Heart left ventricle (tissue), 16 donors: ENCODE data around the gene ZYX. TPM values are rescaled to one million over a fixed set of nuclear protein-coding genes. Genes with fewer than 3 reads are reported as not detected.

ENCODE experiments used
- ATAC-seq, 4 donors: fragments of 200-7000 bp; cut with Tn5 transposase; one replicate each; pipeline ENCODE4 v1.9.1; 2020 to 2022; ENCODE audit warnings: moderate library complexity in 4 of 4, mild to moderate bottlenecking in 3 of 4, moderate number of reproducible peaks in 1 of 4
- DNase-seq, 5 donors: peaks; one replicate each; pipeline ENCODE4 v3.0.0-alpha.2; 2020
- H3K27ac ChIP-seq, 12 donors: fragments of 200-600 bp; sonication (generic) in 4 of 12; one replicate each; pipeline versions ENCODE4 v1.5.0 to v1.8.0; 2016 to 2022; ENCODE audit warnings: mild to moderate bottlenecking in 2 of 12
- H3K27me3 ChIP-seq, 9 donors: fragments of 200-600 bp; sonication (generic) in 2 of 9; one replicate each; pipeline versions ENCODE4 v1.5.1 to v1.8.0; 2016 to 2022; ENCODE audit warnings: mild to moderate bottlenecking in 3 of 9
- H3K36me3 ChIP-seq, 9 donors: fragments of 200-600 bp; sonication (generic) in 2 of 9; one replicate each; pipeline versions ENCODE4 v1.5.0 to v1.8.0; 2018 to 2022; ENCODE audit warnings: mild to moderate bottlenecking in 2 of 9
- H3K4me1 ChIP-seq, 12 donors: fragments of 200-600 bp; sonication (generic) in 4 of 12; one replicate each; pipeline versions ENCODE4 v1.5.0 to v1.8.0; 2016 to 2022; ENCODE audit warnings: mild to moderate bottlenecking in 3 of 12
- H3K4me3 ChIP-seq, 12 donors: fragments of 200-600 bp; sonication (generic) in 4 of 12; one replicate each; pipeline versions ENCODE4 v1.5.0 to v1.8.0; 2017 to 2022; ENCODE audit warnings: mild to moderate bottlenecking in 9 of 12, moderate library complexity in 4 of 12
- H3K9me3 ChIP-seq, 12 donors: fragments of 200-600 bp; sonication (generic) in 4 of 12; one replicate each; pipeline versions ENCODE4 v1.5.0 to v1.8.0; 2016 to 2022; ENCODE audit warnings: mild to moderate bottlenecking in 1 of 12
- POLR2A ChIP-seq, 2 donors: fragments of 450-650 bp; IDR thresholded peaks; one replicate each; pipeline ENCODE4 v1.6.1; 2017; ENCODE audit warnings: antibody characterized with exemption in 2 of 2, mild to moderate bottlenecking in 2 of 2, moderate library complexity in 2 of 2
- WGBS, 4 donors: extraction: QIAGEN DNeasy Blood & Tissue Kit in 2 of 4; methylation state at CpG; one replicate each; pipeline versions ENCODE4 v1.1.5 to v1.1.7; 2013 to 2018; 5-methylcytosine and 5-hydroxymethylcytosine counted together
- intact Hi-C, 10 donors: fragments of 100-400 bp; cut with DNase I; formaldehyde crosslinking; loops; one replicate each; pipeline versions ENCODE4 v1.11.1 to v1.14.2; 2022
- polyA plus RNA-seq, 2 donors: library from polyadenylated mRNA; stranded (reverse); fragments of 200-250 nt; gene quantifications; one replicate each; pipeline ENCODE4 v1.2.3, GENCODE V29; 2013
- total RNA-seq, 9 donors: library from RNA; depleted of rRNA in 2 of 9; stranded (reverse); fragments of >200 nt in 2 of 9; fragmentation: NEBNext Ultra II Directional in 3 of 9; extraction: Animal tissue kit (Norgen Biotek cat#: 25700) in 3 of 9; gene quantifications; one replicate each; pipeline versions ENCODE4 v1.1.0 to v1.2.4, GENCODE V29; 2016 to 2023
- TF ChIP-seq, protein P1 (sequence below), 12 donors: fragments of 200-600 bp; sonication (generic) in 4 of 12; IDR thresholded peaks; one replicate each; pipeline versions ENCODE4 v1.5.0 to v1.8.0; 2018 to 2022; ENCODE audit warnings: antibody characterized with exemption in 12 of 12, mild to moderate bottlenecking in 5 of 12
- donor health status: ischemic (EF 13 %, LVEDD 7.1; RV severe dilation, severe dysfunction).
- donor health status: healthy with polysubstance abuse.
- donor health status: DM: no; HTN: yes; CAD: no.
- donor health status: DM: no; HTN: no; CAD: no.
- donor health status: ischemic (EF 25% LVEDD 6.9; RV normal size, moderate dysfunction).
- donor health status: ischemic (EF 25% LVEDD 5.7; RV mildly dilated, moderate dysfunction).
- donor health status: healthy.
- donor health status: DM: yes; HTN: yes; CAD: no.
- donor health status: ischemic (EF 35%, LVEDD 5.7; RV mildly dilated, moderate dysfunction).
- donor health status: nonischemic (EF 11% LVEDD 7.7; RV severe dilation, severe dysfunction).
- donor health status: DM: yes; HTN: yes; CAD: no.
- donor health status: PGD.
- donor health status: ischemic (EF 29% LVEDD 5.4; RV normal size, mild dysfunction).
- donor health status: nonischemic (EF 23%, LVEDD 6.1; RV moderate dilation, normal function).

The ZYX gene
- total and polyA plus RNA-seq, 11 donors, result 55.9 to 217 (median 79.4) TPM

DNA sequence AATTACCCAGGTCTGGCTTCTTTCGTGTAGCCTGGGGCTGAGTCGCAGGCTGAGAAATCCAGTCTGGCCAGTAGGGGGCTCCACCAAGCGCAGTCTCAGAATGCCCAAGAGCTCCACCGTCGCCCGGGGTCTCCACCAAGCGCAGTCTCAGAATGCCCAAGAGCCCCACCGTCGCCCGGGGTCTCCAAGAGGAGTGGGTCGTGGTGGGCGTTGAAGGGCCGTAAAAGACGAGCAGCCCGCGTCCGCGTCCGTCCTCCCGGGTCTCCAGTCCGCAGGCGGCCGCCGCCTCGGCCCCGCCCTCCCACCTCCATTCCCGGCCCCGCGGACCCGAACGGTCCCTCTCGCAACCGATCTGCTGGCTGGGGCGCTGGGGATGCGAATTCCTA lies 892 bp upstream of the ZYX start:
- H3K27me3 ChIP-seq, result no peaks in the 10 kb centered on the region
- peak; percentile 86 to 91 (median 89) for DNase-seq
- H3K9me3 ChIP-seq, result no peaks in the 10 kb centered on the region
- TF ChIP-seq, protein P1, sequence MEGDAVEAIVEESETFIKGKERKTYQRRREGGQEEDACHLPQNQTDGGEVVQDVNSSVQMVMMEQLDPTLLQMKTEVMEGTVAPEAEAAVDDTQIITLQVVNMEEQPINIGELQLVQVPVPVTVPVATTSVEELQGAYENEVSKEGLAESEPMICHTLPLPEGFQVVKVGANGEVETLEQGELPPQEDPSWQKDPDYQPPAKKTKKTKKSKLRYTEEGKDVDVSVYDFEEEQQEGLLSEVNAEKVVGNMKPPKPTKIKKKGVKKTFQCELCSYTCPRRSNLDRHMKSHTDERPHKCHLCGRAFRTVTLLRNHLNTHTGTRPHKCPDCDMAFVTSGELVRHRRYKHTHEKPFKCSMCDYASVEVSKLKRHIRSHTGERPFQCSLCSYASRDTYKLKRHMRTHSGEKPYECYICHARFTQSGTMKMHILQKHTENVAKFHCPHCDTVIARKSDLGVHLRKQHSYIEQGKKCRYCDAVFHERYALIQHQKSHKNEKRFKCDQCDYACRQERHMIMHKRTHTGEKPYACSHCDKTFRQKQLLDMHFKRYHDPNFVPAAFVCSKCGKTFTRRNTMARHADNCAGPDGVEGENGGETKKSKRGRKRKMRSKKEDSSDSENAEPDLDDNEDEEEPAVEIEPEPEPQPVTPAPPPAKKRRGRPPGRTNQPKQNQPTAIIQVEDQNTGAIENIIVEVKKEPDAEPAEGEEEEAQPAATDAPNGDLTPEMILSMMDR (IDR thresholded peaks at IDR 0.05), result peak; percentile 83 to 97 (median 90)
- no peak for TF ChIP-seq POLR2A (IDR thresholded peaks at IDR 0.05)
- intact Hi-C loops, result loop anchor here in 8 of 10 donors (1.0 to 10.0 kb wide), 9 partner anchors 29 to 525 kb away; partner anchors contain the start of genes CASP2 (in 4 of the 8), TMEM139 (in 2 of the 8), EPHA1 (in 1 of the 8) and TCAF1 (in 1 of the 8)
- peaks cover 0 to 17% (median 2%) of the 10 kb centered on the region in 9 donors for H3K36me3 ChIP-seq
- peaks cover 5 to 79% (median 43%) of the 10 kb centered on the region in 12 donors for H3K4me1 ChIP-seq
- peak overlapping the region; percentile 62 to 96 (median 86) for H3K4me3 ChIP-seq
- peak overlapping the region; percentile 97 to 100 (median 99) for H3K27ac ChIP-seq
- ATAC-seq, result peak; percentile 62 to 71 (median 66)
- 0 to 1% (median 0%) methylated on average over 35 of the region's 35 CpGs for WGBS, 4 donors

DNA sequence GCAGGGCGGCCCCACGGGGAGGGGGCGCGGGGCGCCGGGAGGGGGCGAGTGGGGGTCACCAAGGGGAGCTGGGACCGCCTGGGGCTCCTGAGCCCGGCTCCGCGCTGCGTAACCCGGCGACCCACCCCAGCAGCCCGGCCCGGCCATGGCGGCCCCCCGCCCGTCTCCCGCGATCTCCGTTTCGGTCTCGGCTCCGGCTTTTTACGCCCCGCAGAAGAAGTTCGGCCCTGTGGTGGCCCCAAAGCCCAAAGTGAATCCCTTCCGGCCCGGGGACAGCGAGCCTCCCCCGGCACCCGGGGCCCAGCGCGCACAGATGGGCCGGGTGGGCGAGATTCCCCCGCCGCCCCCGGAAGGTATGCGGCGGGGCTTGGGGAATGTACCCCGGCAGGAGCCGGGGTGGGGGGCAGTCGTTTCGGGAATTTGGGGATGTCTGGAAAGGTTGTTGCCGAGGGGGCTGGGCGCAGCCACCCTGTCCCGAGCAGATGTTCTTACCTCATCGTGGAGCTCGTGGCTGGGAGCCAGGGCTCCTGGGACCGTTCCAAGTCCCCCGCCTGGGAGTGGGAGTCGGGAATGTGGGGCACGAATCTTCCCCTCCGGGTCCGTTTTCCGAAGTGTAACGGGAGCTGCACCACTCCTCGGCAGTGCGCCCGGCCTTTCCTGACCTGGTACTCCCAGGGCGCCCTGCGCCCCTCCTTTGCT lies 431 bp downstream of the ZYX start:
- no peaks in the 10 kb centered on the region for H3K9me3 ChIP-seq
- H3K36me3 ChIP-seq, result peaks cover 0 to 21% (median 2%) of the 10 kb centered on the region in 9 donors
- ATAC-seq, result peak in 2 of 4 donors; percentile 2 to 8
- peak overlapping the region; percentile 97 to 100 (median 99) for H3K27ac ChIP-seq
- DNase-seq, result peak; percentile 79 to 91 (median 83)
- peak overlapping the region; percentile 62 to 96 (median 86) for H3K4me3 ChIP-seq
- 0 to 1% (median 1%) methylated on average over 19 to 64 of the region's 64 CpGs for WGBS, 4 donors
- peaks cover 7 to 79% (median 55%) of the 10 kb centered on the region in 12 donors for H3K4me1 ChIP-seq
- no peaks in the 10 kb centered on the region for H3K27me3 ChIP-seq
- TF ChIP-seq, protein P1 (IDR thresholded peaks at IDR 0.05), result no peak
- TF ChIP-seq POLR2A (IDR thresholded peaks at IDR 0.05), result no peak
- intact Hi-C loops, result loop anchor here in 8 of 10 donors (2.0 to 10.0 kb wide), 8 partner anchors 27 to 523 kb away; partner anchors contain the start of genes CASP2 (in 4 of the 8), TMEM139 (in 2 of the 8), EPHA1 (in 1 of the 8) and TCAF1 (in 1 of the 8)

DNA sequence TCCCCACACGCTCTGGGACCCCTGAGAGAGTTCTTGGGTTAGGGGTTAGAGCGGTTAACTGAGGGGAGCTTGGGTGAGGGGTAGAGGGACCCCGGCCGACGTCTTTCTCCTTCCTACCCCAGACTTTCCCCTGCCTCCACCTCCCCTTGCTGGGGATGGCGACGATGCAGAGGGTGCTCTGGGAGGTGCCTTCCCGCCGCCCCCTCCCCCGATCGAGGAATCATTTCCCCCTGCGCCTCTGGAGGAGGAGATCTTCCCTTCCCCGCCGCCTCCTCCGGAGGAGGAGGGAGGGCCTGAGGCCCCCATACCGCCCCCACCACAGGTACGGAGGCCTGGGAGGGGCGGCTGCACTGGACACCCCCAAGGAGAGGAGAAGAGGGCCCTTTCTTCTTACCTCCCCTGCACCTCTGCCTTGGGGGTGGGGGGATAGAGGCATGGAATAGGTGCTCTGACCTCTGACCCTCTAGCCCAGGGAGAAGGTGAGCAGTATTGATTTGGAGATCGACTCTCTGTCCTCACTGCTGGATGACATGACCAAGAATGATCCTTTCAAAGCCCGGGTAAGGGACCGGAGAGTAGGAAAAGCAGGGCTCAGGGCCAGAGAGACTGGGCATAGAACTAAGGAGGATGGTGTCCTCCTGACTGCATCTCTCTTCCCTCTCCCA lies 1.1 kb downstream of the ZYX start:
- peaks cover 7 to 80% (median 60%) of the 10 kb centered on the region in 12 donors for H3K4me1 ChIP-seq
- peak overlapping the region; percentile 97 to 100 (median 99) for H3K27ac ChIP-seq
- H3K4me3 ChIP-seq, result peak overlapping the region; percentile 62 to 96 (median 86)
- no peaks in the 10 kb centered on the region for H3K27me3 ChIP-seq
- no peaks in the 10 kb centered on the region for H3K9me3 ChIP-seq
- H3K36me3 ChIP-seq, result peaks cover 0 to 28% (median 6%) of the 10 kb centered on the region in 9 donors
- DNase-seq, result no peak
- TF ChIP-seq, protein P1 (IDR thresholded peaks at IDR 0.05), result no peak
- no peak for TF ChIP-seq POLR2A (IDR thresholded peaks at IDR 0.05)
- intact Hi-C loops, result loop anchor here in 6 of 10 donors (5.0 to 10.0 kb wide), 6 partner anchors 35 to 523 kb away; partner anchors contain the start of genes CASP2 (in 4 of the 6), TMEM139 (in 2 of the 6) and TCAF1 (in 1 of the 6)
- no peak for ATAC-seq
- WGBS, 4 donors, result 13 to 24% (median 16%) methylated on average over 11 to 21 of the region's 21 CpGs
